AG09309 (cell line): ENCODE results near the gene BRIP1.
"Not testable (repeated sequence)": the region's sequence is repeated elsewhere in the genome, so short reads cannot be mapped to it uniquely, and the experiment has no call there.

Source experiments
- DNase-seq: peaks from one replicate; pipeline ENCODE4 v3.0.0-alpha.2; 2010; ENCODE audit warnings: low read depth
- H3K4me3 ChIP-seq: 2 replicates; pipeline ENCODE4 v1.5.1; 2011; ENCODE audit warnings: mild to moderate bottlenecking, low read depth, low read length, moderate library complexity; ENCODE audit not compliant: control insufficient read depth
- TF ChIP-seq, protein P1 (sequence below): IDR thresholded peaks from 2 replicates; pipeline ENCODE4 v1.5.1; 2011; ENCODE audit warnings: mild to moderate bottlenecking, low read depth, low read length, inconsistent platforms; ENCODE audit not compliant: insufficient read depth, control insufficient read depth; ENCODE audit errors: missing control alignments

Gene BRIP1

DNA sequence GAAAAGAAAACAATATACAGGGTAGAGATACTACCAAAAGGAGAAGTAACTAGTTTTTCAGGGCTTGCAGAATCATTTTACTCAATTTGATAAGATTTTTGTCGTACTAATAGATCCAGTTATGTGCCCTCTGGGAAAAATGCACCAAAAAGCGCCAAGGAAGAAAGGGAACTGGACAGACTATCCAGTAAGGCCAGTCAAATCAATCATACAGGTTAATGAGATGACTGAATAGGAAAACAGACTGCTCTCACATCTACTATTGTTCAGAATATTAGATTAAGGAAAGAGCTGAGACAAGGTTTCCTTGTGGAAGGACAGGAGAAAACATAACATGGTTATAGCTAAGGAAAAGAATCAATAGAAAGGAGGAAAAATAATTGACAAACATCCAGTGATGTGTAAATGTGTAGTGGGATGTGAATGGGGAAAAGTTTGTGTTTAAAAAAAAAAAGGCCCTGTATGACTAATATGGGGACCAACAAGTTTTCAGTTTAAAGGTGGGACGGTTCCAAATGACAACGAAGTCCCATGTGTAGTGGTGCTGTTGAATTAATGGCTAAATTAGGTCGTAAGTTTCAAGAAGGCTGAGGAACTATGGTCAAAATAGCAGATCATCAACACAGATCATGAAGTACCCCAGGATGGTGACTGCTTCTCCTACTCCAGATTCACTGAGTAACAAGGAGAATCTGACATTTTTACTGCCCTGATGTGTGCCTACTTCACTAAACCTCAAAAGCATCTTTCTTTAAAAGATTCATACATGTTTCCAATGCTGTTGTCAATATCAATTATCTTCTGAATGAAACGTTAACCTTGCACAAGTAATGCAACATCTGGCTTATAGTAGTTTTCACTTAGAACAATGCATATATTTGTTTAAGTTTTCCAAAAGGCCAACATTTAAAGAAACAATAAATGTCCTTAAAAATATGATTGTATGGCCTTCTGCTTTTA lies 40.7 kb downstream of the BRIP1 start:
- no peak for DNase-seq
- TF ChIP-seq, protein P1, sequence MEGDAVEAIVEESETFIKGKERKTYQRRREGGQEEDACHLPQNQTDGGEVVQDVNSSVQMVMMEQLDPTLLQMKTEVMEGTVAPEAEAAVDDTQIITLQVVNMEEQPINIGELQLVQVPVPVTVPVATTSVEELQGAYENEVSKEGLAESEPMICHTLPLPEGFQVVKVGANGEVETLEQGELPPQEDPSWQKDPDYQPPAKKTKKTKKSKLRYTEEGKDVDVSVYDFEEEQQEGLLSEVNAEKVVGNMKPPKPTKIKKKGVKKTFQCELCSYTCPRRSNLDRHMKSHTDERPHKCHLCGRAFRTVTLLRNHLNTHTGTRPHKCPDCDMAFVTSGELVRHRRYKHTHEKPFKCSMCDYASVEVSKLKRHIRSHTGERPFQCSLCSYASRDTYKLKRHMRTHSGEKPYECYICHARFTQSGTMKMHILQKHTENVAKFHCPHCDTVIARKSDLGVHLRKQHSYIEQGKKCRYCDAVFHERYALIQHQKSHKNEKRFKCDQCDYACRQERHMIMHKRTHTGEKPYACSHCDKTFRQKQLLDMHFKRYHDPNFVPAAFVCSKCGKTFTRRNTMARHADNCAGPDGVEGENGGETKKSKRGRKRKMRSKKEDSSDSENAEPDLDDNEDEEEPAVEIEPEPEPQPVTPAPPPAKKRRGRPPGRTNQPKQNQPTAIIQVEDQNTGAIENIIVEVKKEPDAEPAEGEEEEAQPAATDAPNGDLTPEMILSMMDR = no peak
- H3K4me3 ChIP-seq = no peak overlapping the region

DNA sequence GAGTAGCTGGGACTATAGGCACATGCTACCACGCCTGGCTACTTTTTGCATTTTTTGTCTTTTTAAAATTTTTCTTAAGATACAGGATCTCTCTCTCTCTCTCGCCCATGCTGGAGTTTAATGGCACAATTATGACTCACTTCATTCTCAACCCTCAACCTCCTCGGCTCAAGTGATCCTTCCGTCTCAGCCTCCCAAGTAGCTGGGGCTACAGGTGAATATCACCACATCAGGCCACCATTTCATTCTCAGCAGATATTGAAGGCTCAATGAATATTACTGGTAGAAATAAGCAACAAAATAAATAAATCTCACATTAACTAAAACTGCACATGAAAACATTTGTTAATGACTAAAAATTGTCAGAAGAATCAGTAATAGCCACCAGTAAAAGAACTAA lies 41.7 kb downstream of the BRIP1 start:
- TF ChIP-seq, protein P1 = no peak
- no peak for DNase-seq
- H3K4me3 ChIP-seq = no peak overlapping the region

DNA sequence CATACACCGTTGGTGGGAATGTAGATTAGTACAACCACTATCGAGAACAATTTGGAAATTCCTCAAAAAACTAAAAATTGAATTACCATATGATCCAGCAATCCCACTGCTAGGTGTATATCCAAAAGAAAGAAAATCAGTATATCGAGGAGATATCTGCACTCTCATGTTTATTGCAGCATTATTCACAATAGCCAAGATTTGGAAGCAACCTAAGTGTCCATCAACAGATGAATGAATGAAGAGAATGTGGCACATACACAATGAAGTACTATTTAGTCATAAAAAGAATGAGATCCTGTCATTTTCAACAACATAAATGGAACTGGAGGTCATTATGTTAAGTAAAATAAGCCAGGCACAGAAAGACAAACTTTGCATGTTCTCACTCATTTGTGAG lies 44.1 kb downstream of the BRIP1 start:
- H3K4me3 ChIP-seq, DNase-seq: not testable (repeated sequence)

DNA sequence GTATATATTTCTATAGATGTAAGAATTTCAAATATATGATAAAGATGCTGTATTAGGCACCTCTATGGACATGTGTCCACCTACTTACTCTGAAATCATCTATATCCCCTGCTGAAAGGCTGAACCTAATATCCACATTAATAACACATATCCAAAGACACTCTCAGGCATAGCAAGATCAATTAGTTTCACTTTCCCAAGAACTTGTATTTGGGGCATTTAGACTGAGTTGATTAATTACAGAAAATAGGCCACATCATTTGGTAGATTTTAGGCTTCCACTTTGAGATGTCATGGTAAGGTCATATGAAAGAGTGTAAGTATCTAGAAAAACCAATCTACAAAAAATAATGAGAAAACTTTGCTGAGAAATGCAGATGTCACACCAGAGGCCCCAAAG lies 45.1 kb downstream of the BRIP1 start:
- no peak for DNase-seq
- TF ChIP-seq, protein P1 = no peak
- no peak overlapping the region for H3K4me3 ChIP-seq

DNA sequence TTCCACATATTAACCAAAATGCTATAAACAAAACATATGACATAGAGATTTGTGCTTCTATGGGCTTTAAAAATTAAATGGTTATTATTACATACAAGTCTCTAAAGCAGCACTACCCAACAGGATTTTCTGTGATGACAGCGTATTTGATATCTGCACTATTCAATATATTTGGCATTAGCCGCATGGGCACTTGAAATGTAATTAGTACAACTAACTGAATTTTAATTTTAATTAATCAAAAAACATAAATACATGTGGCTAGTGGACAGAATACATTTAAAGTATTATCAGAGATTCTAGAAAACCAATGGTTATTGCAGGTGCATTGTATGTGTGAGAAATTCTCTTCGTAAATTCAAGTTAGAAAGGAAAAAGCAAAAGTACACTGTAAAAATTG lies 45.9 kb downstream of the BRIP1 start:
- no peak for DNase-seq
- TF ChIP-seq, protein P1 = no peak
- H3K4me3 ChIP-seq = no peak overlapping the region

DNA sequence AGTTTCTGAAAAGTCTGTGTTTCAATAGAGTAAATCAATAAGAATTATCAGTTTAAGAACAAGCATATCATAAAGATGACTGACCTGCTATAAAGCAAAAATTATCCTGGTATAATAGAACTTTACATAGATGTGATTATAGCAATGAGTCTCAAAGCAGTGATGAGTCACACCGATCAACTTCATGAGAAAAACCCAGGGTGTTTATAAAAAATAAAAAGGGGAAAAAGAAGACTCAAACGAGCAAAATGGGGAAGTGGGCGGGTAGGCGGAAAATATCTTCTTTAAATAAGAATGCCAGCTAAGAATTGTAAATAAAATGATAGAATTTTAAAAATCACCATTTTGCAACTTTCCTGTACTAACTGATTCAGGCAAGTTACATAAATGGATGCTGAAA lies 46.8 kb downstream of the BRIP1 start:
- DNase-seq = no peak
- TF ChIP-seq, protein P1 = no peak
- no peak overlapping the region for H3K4me3 ChIP-seq

DNA sequence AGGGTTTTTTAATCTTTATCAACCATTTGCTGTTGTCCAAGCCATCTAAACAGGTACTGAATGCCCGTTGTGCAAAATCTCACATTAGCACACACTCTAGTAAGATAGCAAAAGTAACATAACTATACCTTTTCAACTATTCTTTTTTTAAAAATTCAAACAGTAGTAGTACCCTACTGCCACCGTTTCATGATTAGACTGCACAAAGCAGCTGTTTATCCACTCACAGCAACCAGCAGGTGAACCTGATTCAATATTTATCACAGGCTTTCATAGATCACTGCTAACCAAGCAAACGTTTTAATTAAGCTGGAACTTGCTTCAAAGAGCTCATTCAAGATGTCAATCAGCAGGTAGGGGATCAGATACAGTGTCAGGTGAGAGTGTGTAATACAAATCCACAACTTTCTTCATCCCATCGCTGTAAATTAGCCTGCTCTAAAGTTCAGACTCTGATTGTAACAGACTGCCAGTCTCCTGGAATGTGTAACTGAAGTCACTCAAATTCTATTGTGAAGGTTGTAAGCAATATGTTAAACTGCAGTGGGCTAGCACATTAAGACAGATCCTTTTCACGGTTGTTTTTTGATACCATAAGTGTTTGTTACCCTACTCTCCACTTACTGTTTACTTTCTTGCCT lies 47.3 kb downstream of the BRIP1 start:
- TF ChIP-seq, protein P1 = no peak
- H3K4me3 ChIP-seq = no peak overlapping the region
- no peak for DNase-seq
